Neural cell (in vitro differentiated cells): ENCODE results near the gene CGB3. TPM values are rescaled to one million over a fixed set of nuclear protein-coding genes. Genes with fewer than 3 reads are reported as not detected.

Experiments
- H2AFZ ChIP-seq: fragments of 200-600, 300-800 bp; sonication (generic), shearing (Covaris generic); 2 replicates; pipeline ENCODE4 v1.6.0; 2014; ENCODE audit warnings: low read depth, mild to moderate bottlenecking, antibody characterized with exemption, low read length, moderate library complexity
- H3F3A ChIP-seq: fragments of 200-600 bp; shearing (Covaris generic); 2 replicates; pipeline ENCODE4 v1.6.1; 2016; ENCODE audit warnings: mild to moderate bottlenecking, moderate library complexity, mixed read lengths, antibody characterized with exemption, low read length; ENCODE audit not compliant: insufficient read depth, poor library complexity, severe bottlenecking
- H3K27ac ChIP-seq: fragments of 200-600, 300-800 bp; sonication (generic), shearing (Covaris generic); 2 replicates; pipeline ENCODE4 v1.5.1; 2014; ENCODE audit warnings: mild to moderate bottlenecking, low read length, moderate library complexity
- H3K27me3 ChIP-seq: fragments of 300-800, 200-600 bp; sonication (generic), shearing (Covaris generic); 2 replicates; pipeline ENCODE4 v1.6.0; 2014; ENCODE audit warnings: mild to moderate bottlenecking, low read depth, low read length, moderate library complexity; ENCODE audit not compliant: insufficient read depth
- H3K36me3 ChIP-seq: fragments of 300-800, 200-600 bp; sonication (generic), shearing (Covaris generic); 2 replicates; pipeline ENCODE4 v1.5.1; 2014; ENCODE audit warnings: mild to moderate bottlenecking, antibody characterized with exemption, low read length, moderate library complexity; ENCODE audit not compliant: insufficient read depth
- H3K4me2 ChIP-seq: fragments of 300-800, 200-600 bp; sonication (generic), shearing (Covaris generic); 2 replicates; pipeline ENCODE4 v1.6.0; 2014; ENCODE audit warnings: mild to moderate bottlenecking, low read length
- H3K4me3 ChIP-seq: fragments of 300-800, 200-600 bp; sonication (generic), shearing (Covaris generic); 2 replicates; pipeline ENCODE4 v1.5.1; 2014; ENCODE audit warnings: mild to moderate bottlenecking, low read length, moderate library complexity
- H3K79me2 ChIP-seq: fragments of 200-600 bp; shearing (Covaris generic); replicated peaks from 2 replicates; pipeline ENCODE4 v1.6.0; 2014; ENCODE audit warnings: mild to moderate bottlenecking, low read length, moderate library complexity; ENCODE audit not compliant: insufficient read depth
- H3K9ac ChIP-seq: fragments of 300-800, 200-600 bp; sonication (generic), shearing (Covaris generic); 2 replicates; pipeline ENCODE4 v1.6.1; 2016; ENCODE audit warnings: mild to moderate bottlenecking, low read length, mixed read lengths
- H3K9me2 ChIP-seq: fragments of 200-600 bp; shearing (Covaris generic); 2 replicates; pipeline ENCODE4 v1.6.1; 2016; ENCODE audit warnings: mild to moderate bottlenecking, low read length, mixed read lengths; ENCODE audit not compliant: insufficient read depth
- H3K9me3 ChIP-seq: fragments of 200-600, 300-800 bp; sonication (generic), shearing (Covaris generic); 2 replicates; pipeline ENCODE4 v1.6.1; 2016; ENCODE audit warnings: mild to moderate bottlenecking, mixed run types, low read length, moderate library complexity, mixed read lengths
- H4K20me1 ChIP-seq: fragments of 200-600 bp; shearing (Covaris generic); 2 replicates; pipeline ENCODE4 v1.6.1; 2016; ENCODE audit warnings: mild to moderate bottlenecking, mixed run types; ENCODE audit not compliant: insufficient read depth
- EP300 ChIP-seq: fragments of 450-650 bp; conservative IDR thresholded peaks from 2 replicates; pipeline ENCODE4 v1.6.1; 2014; ENCODE audit warnings: antibody characterized with exemption, mild to moderate bottlenecking, moderate library complexity; ENCODE audit not compliant: poor library complexity, severe bottlenecking
- EZH2 ChIP-seq: fragments of 200-600, 300-800 bp; shearing (Covaris generic), sonication (generic); IDR thresholded peaks from 2 replicates; pipeline ENCODE4 v1.6.1; 2014; ENCODE audit warnings: antibody characterized with exemption, low read length, borderline replicate concordance, mild to moderate bottlenecking; ENCODE audit not compliant: insufficient read depth, poor library complexity, severe bottlenecking
- MXI1 ChIP-seq: fragments of 450-650 bp; conservative IDR thresholded peaks from 2 replicates; pipeline ENCODE4 v1.6.1; 2014; ENCODE audit warnings: antibody characterized with exemption, mild to moderate bottlenecking; ENCODE audit not compliant: poor library complexity, severe bottlenecking
- POLR2AphosphoS5 ChIP-seq: IDR thresholded peaks from 2 replicates; pipeline ENCODE4 v1.6.1; 2012
- RAD21 ChIP-seq: fragments of 450-650 bp; conservative IDR thresholded peaks from 2 replicates; pipeline ENCODE4 v1.6.1; 2014; ENCODE audit warnings: antibody characterized with exemption, mild to moderate bottlenecking, moderate library complexity
- REST ChIP-seq: IDR thresholded peaks from 2 replicates; pipeline ENCODE4 v1.6.1; 2012; ENCODE audit warnings: borderline replicate concordance
- SMC3 ChIP-seq: fragments of 450-650 bp; conservative IDR thresholded peaks from 2 replicates; pipeline ENCODE4 v1.6.1; 2014; ENCODE audit warnings: antibody characterized with exemption, mild to moderate bottlenecking, moderate library complexity; ENCODE audit not compliant: poor library complexity
- TAF1 ChIP-seq: IDR thresholded peaks from 2 replicates; pipeline ENCODE4 v1.6.1; 2012; ENCODE audit warnings: low read depth
- polyA plus RNA-seq: library from polyadenylated mRNA; depleted of rRNA; stranded (reverse); fragments of >200 nt; gene quantifications from 2 replicates; pipeline ENCODE4 v1.2.3, GENCODE V29; 2014
- TF ChIP-seq, protein P1 (sequence below): fragments of 450-650 bp; IDR thresholded peaks from 2 replicates; pipeline ENCODE4 v1.5.1; 2014; ENCODE audit warnings: antibody characterized with exemption, mild to moderate bottlenecking, moderate library complexity; ENCODE audit not compliant: poor library complexity, severe bottlenecking

CGB3 gene
- polyA plus RNA-seq, 1 donor from 2014 or later: not detected

GRCh38 chr19:49017666-49018351 lies 6.3 kb downstream of the CGB3 start:
- H3K27ac ChIP-seq: no peak overlapping the region
- TF ChIP-seq REST (no peak), MXI1 (no peak), EZH2 (no peak), RAD21 (no peak), SMC3 (no peak), POLR2AphosphoS5 (no peak), TAF1 (no peak), EP300 (no peak)
- TF ChIP-seq, protein P1, sequence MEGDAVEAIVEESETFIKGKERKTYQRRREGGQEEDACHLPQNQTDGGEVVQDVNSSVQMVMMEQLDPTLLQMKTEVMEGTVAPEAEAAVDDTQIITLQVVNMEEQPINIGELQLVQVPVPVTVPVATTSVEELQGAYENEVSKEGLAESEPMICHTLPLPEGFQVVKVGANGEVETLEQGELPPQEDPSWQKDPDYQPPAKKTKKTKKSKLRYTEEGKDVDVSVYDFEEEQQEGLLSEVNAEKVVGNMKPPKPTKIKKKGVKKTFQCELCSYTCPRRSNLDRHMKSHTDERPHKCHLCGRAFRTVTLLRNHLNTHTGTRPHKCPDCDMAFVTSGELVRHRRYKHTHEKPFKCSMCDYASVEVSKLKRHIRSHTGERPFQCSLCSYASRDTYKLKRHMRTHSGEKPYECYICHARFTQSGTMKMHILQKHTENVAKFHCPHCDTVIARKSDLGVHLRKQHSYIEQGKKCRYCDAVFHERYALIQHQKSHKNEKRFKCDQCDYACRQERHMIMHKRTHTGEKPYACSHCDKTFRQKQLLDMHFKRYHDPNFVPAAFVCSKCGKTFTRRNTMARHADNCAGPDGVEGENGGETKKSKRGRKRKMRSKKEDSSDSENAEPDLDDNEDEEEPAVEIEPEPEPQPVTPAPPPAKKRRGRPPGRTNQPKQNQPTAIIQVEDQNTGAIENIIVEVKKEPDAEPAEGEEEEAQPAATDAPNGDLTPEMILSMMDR: peak; percentile 38
- no peaks in the 10 kb centered on the region for H3K9me2 ChIP-seq
- H3F3A ChIP-seq: no peaks in the 10 kb centered on the region
- no peak overlapping the region for H3K4me2 ChIP-seq
- H2AFZ ChIP-seq: no peak overlapping the region
- no peaks in the 10 kb centered on the region for H3K36me3 ChIP-seq
- H3K4me3 ChIP-seq: no peak overlapping the region
- no peak overlapping the region for H3K9ac ChIP-seq
- peaks cover 13% of the 10 kb centered on the region for H3K27me3 ChIP-seq
- no peaks in the 10 kb centered on the region for H3K79me2 ChIP-seq
- no peaks in the 10 kb centered on the region for H3K9me3 ChIP-seq
- no peaks in the 10 kb centered on the region for H4K20me1 ChIP-seq

DNA sequence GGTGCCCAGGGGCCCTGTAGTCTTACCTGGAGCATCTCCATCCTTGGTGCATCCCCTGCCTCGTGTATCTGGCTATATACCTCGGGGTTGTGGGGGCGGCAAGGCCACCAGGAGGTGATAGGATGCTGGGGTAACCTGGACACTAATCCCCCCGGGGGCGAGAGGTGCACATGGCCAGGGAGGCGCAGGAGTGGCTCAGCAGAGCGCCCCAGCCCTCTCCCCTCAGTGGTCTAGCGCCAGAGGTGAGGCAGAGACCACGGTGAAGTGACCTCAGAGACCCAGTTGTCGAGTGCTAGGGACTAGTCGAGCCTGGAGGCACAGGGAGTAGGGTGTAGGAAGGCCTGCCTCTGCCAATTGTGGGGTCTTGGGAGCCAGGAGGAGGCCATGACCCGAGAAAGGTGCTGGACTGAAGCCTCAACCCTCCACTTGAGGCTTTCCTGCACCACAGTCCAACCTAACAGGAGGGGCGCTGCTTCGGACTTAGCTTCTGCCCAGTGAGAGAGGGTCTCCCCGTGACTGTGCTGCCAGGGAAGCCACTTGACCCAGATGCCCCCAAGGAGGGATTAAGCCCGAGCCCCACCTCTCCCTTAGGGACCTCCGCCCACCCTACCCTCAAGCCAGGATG lies 7.0 kb downstream of the CGB3 start, which contains the start of gene LHB:
Gene LHB (minus strand): TSS at position 51 of the 625 bp plus-strand sequence. CDS start 10 bp downstream, at position 41.
- H2AFZ ChIP-seq: no peak within 1 kb of the TSS
- no peak within 1 kb of the TSS for H3K4me2 ChIP-seq
- H3K79me2 ChIP-seq: no peaks in the 10 kb centered on the region
- H3K9me2 ChIP-seq: no peaks in the 10 kb centered on the region
- H4K20me1 ChIP-seq: no peaks in the 10 kb centered on the region
- no peak within 1 kb of the TSS for H3K9ac ChIP-seq
- H3K4me3 ChIP-seq: no peak within 1 kb of the TSS
- no peaks in the 10 kb centered on the region for H3K9me3 ChIP-seq
- no peak within 1 kb of the TSS for H3K27ac ChIP-seq
- peaks cover 13% of the 10 kb centered on the region for H3K27me3 ChIP-seq
- TF ChIP-seq SMC3: no peak
- no peak for TF ChIP-seq REST
- TF ChIP-seq TAF1: no peak
- TF ChIP-seq RAD21: no peak
- TF ChIP-seq POLR2AphosphoS5: no peak
- TF ChIP-seq, protein P1: no peak
- TF ChIP-seq MXI1: no peak
- no peak for TF ChIP-seq EP300
- TF ChIP-seq EZH2: no peak
- no peaks in the 10 kb centered on the region for H3K36me3 ChIP-seq
- H3F3A ChIP-seq: no peaks in the 10 kb centered on the region
